Measurements from ENCODE around the gene FRMPD2. TPM values are rescaled to one million over a fixed set of nuclear protein-coding genes. Genes with fewer than 3 reads are reported as not detected.

Gene FRMPD2
- total and polyA plus RNA-seq, 2 donors (not counting 3 experiments of a cell fraction or from before 2014, with no cell fraction given) = 0.42 TPM; not detected in 1

DNA sequence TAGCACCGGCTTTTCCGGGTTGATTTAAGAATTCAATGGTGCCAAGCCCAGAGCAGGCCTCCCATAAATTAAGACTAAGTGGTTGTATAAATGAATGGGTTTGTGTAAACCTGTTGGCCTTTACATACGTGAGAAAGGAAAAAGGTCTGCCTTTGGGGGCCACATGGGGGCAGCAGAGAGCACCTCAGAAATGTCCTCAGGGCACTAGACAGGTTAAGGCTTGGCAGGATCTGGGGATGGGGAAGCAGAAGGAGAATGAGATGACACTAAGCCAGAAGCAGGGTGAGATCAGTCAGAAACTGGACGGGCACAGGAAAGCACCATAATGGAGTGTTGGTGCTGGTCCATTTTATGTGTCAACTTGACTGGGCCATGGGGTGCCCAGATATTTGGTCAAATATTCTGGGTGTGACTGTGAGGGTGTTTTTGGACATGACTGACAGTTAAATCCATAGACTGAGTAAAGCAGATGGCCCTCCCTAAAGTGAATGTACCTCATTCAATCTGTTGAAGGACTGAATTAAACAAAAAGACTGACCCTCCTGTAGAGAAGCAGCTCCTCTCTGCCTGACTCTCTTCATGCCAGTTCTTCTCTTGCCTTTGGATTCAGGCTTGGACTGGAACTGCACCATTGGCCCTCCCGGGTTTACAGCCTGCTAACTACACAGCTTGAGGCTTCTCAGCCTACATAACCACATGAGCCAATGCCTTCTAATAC is 58.9 kb downstream of the FRMPD2 start:
- no peaks in the 10 kb centered on the region for H3K79me2 ChIP-seq (ENCODE audit: control insufficient read depth, insufficient read depth, low read length)
- H3K9ac ChIP-seq (replicated peaks; ENCODE audit: extremely low read depth, insufficient read depth, low read length) = no peak overlapping the region
- H4K20me1 ChIP-seq (replicated peaks; ENCODE audit: control insufficient read depth, extremely low read depth, insufficient read depth, low read length) = no peaks in the 10 kb centered on the region
- H3K27ac ChIP-seq (ENCODE audit: insufficient read depth, low read depth, low read length) = no peak overlapping the region
- dilution Hi-C loops (cut with MboI; ENCODE audit: extremely low pct_ligation_motif_present, low sequenced_read_pairs) = no loop called here
- H3K4me3 ChIP-seq (replicated peaks in 1 of 3; ENCODE audit: insufficient read depth in 1 of 3, low read depth in 1 of 3, low read length in 3 of 3) = no peak overlapping the region
- peak; percentile 42 for FAIRE-seq
- BruUV-seq (replicated peaks) = no TSS peak
- no peaks in the 10 kb centered on the region for H3K9me3 ChIP-seq (replicated peaks; ENCODE audit: control insufficient read depth, insufficient read depth, low read length)
- peak; percentile 57 for DNase-seq (ENCODE audit: low read depth, low spot score)
- no peak overlapping the region for H2AFZ ChIP-seq (ENCODE audit: low read depth, low read length)
- H3K4me2 ChIP-seq (ENCODE audit: insufficient read depth, low read length) = no peak overlapping the region
- H3K4me1 ChIP-seq (ENCODE audit: control insufficient read depth, extremely low read depth, insufficient read depth, low read length) = no peaks in the 10 kb centered on the region
- ChIA-PET POLR2A (no interaction called here), CTCF (interaction anchor here (0.7 to 4.4 kb wide), 15 partner anchors 10 to 441 kb away, joined by 3 to 31 read pairs (median 3); no protein-coding TSS in a partner anchor)
- intact Hi-C loops (cut with micrococcal nuclease) = loop anchor here (1.0 to 5.0 kb wide), 4 partner anchors 37 to 441 kb away; no protein-coding TSS in a partner anchor
- TF ChIP-seq, protein P1, sequence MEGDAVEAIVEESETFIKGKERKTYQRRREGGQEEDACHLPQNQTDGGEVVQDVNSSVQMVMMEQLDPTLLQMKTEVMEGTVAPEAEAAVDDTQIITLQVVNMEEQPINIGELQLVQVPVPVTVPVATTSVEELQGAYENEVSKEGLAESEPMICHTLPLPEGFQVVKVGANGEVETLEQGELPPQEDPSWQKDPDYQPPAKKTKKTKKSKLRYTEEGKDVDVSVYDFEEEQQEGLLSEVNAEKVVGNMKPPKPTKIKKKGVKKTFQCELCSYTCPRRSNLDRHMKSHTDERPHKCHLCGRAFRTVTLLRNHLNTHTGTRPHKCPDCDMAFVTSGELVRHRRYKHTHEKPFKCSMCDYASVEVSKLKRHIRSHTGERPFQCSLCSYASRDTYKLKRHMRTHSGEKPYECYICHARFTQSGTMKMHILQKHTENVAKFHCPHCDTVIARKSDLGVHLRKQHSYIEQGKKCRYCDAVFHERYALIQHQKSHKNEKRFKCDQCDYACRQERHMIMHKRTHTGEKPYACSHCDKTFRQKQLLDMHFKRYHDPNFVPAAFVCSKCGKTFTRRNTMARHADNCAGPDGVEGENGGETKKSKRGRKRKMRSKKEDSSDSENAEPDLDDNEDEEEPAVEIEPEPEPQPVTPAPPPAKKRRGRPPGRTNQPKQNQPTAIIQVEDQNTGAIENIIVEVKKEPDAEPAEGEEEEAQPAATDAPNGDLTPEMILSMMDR (IDR thresholded peaks at IDR 0.05; ENCODE audit: extremely low read depth in 1 of 2, insufficient read depth in 1 of 2, low read depth in 1 of 2, low read length in 2 of 2) = peak; percentile 81 to 89
- no peak for TF ChIP-seq POLR2AphosphoS5 (IDR thresholded peaks at IDR 0.05; ENCODE audit: insufficient read depth, low read depth, low read length)
- no peak for TF ChIP-seq POLR2A (IDR thresholded peaks at IDR 0.05; ENCODE audit: low read depth, low read length)
- TF ChIP-seq JUN (IDR thresholded peaks at IDR 0.05; ENCODE audit: borderline replicate concordance, insufficient read depth, insufficient read length, low read depth) = no peak
- TF ChIP-seq, protein P2, sequence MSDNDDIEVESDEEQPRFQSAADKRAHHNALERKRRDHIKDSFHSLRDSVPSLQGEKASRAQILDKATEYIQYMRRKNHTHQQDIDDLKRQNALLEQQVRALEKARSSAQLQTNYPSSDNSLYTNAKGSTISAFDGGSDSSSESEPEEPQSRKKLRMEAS (IDR thresholded peaks at IDR 0.05; ENCODE audit: insufficient read depth, insufficient read length) = no peak
- no peak for TF ChIP-seq FOS (IDR thresholded peaks at IDR 0.05; ENCODE audit: borderline replicate concordance, insufficient read depth, low read length)
- no peaks in the 10 kb centered on the region for H3K9me1 ChIP-seq (replicated peaks; ENCODE audit: control insufficient read depth, extremely low read depth, insufficient read depth, low read length)
- H3K27me3 ChIP-seq (ENCODE audit: control insufficient read depth in 2 of 2, insufficient read depth in 2 of 2, low read length in 2 of 2) = peaks cover 3% of the 10 kb centered on the region in 2 experiments
- no peaks in the 10 kb centered on the region for H3K36me3 ChIP-seq (ENCODE audit: control insufficient read depth in 2 of 2, extremely low read depth in 1 of 2, insufficient read depth in 2 of 2, low read length in 2 of 2)

All from endothelial cell of umbilical vein (primary cell).